Activated B cell treated with CpG ODN at 0.5 μM for 24 hours (primary cell): Measurements from ENCODE around the gene VPS13D. TPM values are rescaled to one million over a fixed set of nuclear protein-coding genes. Genes with fewer than 3 reads are reported as not detected.

Experiments
- ATAC-seq: fragments of 200-7000 bp; cut with Tn5 transposase; one replicate; pipeline ENCODE4 v1.10.0; 2021; ENCODE audit warnings: low read depth, mild to moderate bottlenecking, moderate library complexity
- CTCF ChIA-PET: fragments of 350-600 bp; sonication (Branson Sonifier 250); formaldehyde crosslinking; loops from one replicate; lab custom pipeline; 2021; ENCODE audit warnings: antibody characterized with exemption; lab: Charles Lee
- POLR2A ChIA-PET: fragments of 350-600 bp; sonication (Branson Sonifier 250); formaldehyde crosslinking; loops from one replicate; lab custom pipeline; 2021; ENCODE audit warnings: antibody characterized with exemption; lab: Charles Lee
- DNase-seq: peaks from one replicate; pipeline ENCODE4 v3.0.0; 2022
- H3K27ac Mint-ChIP-seq: one replicate; pipeline ENCODE4 v1.8.0; 2020; ENCODE audit warnings: mixed read lengths
- H3K27me3 Mint-ChIP-seq: one replicate; pipeline ENCODE4 v1.8.0; 2021; ENCODE audit warnings: mixed read lengths
- H3K36me3 Mint-ChIP-seq: one replicate; pipeline ENCODE4 v1.8.0; 2021; ENCODE audit warnings: low read depth, mixed read lengths
- H3K4me1 Mint-ChIP-seq: one replicate; pipeline ENCODE4 v1.8.0; 2021; ENCODE audit warnings: mixed read lengths
- H3K4me3 Mint-ChIP-seq: one replicate; pipeline ENCODE4 v1.8.0; 2020; ENCODE audit warnings: mild to moderate bottlenecking, mixed read lengths
- H3K9me3 Mint-ChIP-seq: one replicate; pipeline ENCODE4 v1.8.0; 2020; ENCODE audit warnings: mixed read lengths
- CTCF ChIP-seq: fragments of 200-600 bp; IDR thresholded peaks from one replicate; pipeline ENCODE4 v1.8.0; 2022; ENCODE audit warnings: antibody characterized with exemption, mild to moderate bottlenecking
- intact Hi-C: fragments of 100-400 bp; cut with micrococcal nuclease; formaldehyde crosslinking; loops from one replicate; pipeline ENCODE4 v1.15.1; 2024
- total RNA-seq: library from RNA; stranded (reverse); gene quantifications from 2 replicates; pipeline ENCODE4 v1.2.3, GENCODE V29; 2022

Gene VPS13D
- total RNA-seq, 1 donor from 2014 or later = 64.5 TPM

- TF ChIP-seq CTCF = no peak
- peaks cover 14% of the 10 kb centered on the region for H3K4me1 Mint-ChIP-seq
- no peak for DNase-seq
- ChIA-PET POLR2A (no interaction called here), CTCF (no interaction called here)
- ATAC-seq = no peak
- H3K36me3 Mint-ChIP-seq = peaks cover 70% of the 10 kb centered on the region
- no peaks in the 10 kb centered on the region for H3K9me3 Mint-ChIP-seq
- H3K27ac Mint-ChIP-seq = no peak overlapping the region
- intact Hi-C loops = no loop called here
- H3K4me3 Mint-ChIP-seq = no peak overlapping the region
- no peaks in the 10 kb centered on the region for H3K27me3 Mint-ChIP-seq
Observed at GRCh38 chr1:12287869-12288268, 58.0 kb downstream of the VPS13D start.

DNA sequence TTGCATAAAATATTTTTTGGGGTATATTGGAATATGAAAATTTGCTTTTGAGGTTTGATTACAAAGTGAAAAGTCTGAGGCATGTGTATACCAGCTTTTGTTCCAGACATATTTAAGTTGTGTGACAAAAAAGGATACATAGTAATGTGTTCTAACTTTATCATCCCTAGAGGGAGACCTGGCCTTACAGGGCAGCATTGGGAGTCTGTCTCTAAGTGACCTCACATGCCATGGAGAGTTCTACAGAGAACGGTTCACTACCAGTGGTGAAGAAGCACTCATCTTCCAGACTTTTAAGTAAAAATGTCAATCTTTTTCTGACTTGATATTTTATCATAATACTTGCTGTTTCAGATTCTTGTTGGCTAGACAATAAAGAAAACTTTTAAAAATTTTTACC lies 61.0 kb downstream of the VPS13D start:
- no peak for TF ChIP-seq CTCF
- ChIA-PET POLR2A (interaction anchor here (0.6 kb wide), 1 partner anchor 203 kb away, joined by 3 read pairs; no protein-coding TSS in a partner anchor), CTCF (interaction anchor here (1.4 kb wide), 1 partner anchor 82 kb away, joined by 3 read pairs; no protein-coding TSS in a partner anchor)
- peaks cover 72% of the 10 kb centered on the region for H3K36me3 Mint-ChIP-seq
- H3K27me3 Mint-ChIP-seq = no peaks in the 10 kb centered on the region
- no peak overlapping the region for H3K27ac Mint-ChIP-seq
- no peak for ATAC-seq
- DNase-seq = no peak
- no peak overlapping the region for H3K4me3 Mint-ChIP-seq
- no peaks in the 10 kb centered on the region for H3K9me3 Mint-ChIP-seq
- H3K4me1 Mint-ChIP-seq = peaks cover 14% of the 10 kb centered on the region
- intact Hi-C loops = no loop called here

- H3K36me3 Mint-ChIP-seq = peaks cover 74% of the 10 kb centered on the region
- no peak overlapping the region for H3K27ac Mint-ChIP-seq
- no peak for DNase-seq
- no peaks in the 10 kb centered on the region for H3K4me1 Mint-ChIP-seq
- no peaks in the 10 kb centered on the region for H3K9me3 Mint-ChIP-seq
- CTCF ChIA-PET = interaction anchor here (0.9 kb wide), 1 partner anchor 17 kb away, joined by 3 read pairs; no protein-coding TSS in a partner anchor
- ATAC-seq = no peak
- POLR2A ChIA-PET = no interaction called here
- no peak overlapping the region for H3K4me3 Mint-ChIP-seq
- no peaks in the 10 kb centered on the region for H3K27me3 Mint-ChIP-seq
- TF ChIP-seq CTCF = no peak
- intact Hi-C loops = no loop called here
Observed at GRCh38 chr1:12293416-12293815, 63.6 kb downstream of the VPS13D start.

DNA sequence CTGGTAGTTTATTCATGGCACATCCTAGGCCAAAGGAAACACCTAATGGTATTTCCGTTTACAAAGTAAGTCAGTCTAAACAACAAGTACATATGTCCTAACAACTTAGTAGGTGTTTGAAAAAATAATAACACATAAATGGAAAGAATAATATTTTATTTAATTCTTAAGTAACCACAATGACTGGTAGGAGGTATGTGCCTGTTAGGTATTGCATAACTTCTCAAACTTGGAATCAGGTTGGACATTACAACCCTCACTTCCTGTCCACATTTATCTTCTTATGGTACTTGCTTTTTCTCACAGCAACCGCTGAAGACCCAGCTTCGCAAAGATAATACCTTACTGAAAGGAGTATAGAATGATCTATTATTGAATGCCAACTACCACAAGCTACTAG lies 64.2 kb downstream of the VPS13D start:
- no peak for TF ChIP-seq CTCF
- Mint-ChIP-seq H3K36me3 (peaks cover 81% of the 10 kb centered on the region), H3K27ac (no peak overlapping the region), H3K4me1 (no peaks in the 10 kb centered on the region), H3K27me3 (no peaks in the 10 kb centered on the region), H3K4me3 (no peak overlapping the region), H3K9me3 (no peaks in the 10 kb centered on the region)
- no peak for ATAC-seq
- intact Hi-C loops = no loop called here
- CTCF ChIA-PET = no interaction called here
- POLR2A ChIA-PET = no interaction called here
- no peak for DNase-seq

GRCh38 chr1:12296016-12296415 lies 66.2 kb downstream of the VPS13D start:
- intact Hi-C loops = no loop called here
- no peaks in the 10 kb centered on the region for H3K4me1 Mint-ChIP-seq
- POLR2A ChIA-PET = no interaction called here
- CTCF ChIA-PET = no interaction called here
- TF ChIP-seq CTCF = no peak
- H3K9me3 Mint-ChIP-seq = no peaks in the 10 kb centered on the region
- no peak overlapping the region for H3K4me3 Mint-ChIP-seq
- H3K27ac Mint-ChIP-seq = no peak overlapping the region
- DNase-seq (no peak), ATAC-seq (no peak)
- H3K27me3 Mint-ChIP-seq = no peaks in the 10 kb centered on the region
- peaks cover 86% of the 10 kb centered on the region for H3K36me3 Mint-ChIP-seq
